ENCODE data around the gene ELAC1. TPM values are rescaled to one million over a fixed set of nuclear protein-coding genes. Genes with fewer than 3 reads are reported as not detected.
A peak's percentile ranks its signal among the peaks of the same experiment; 100 is the strongest.
"Not testable (repeated sequence)": the region's sequence is repeated elsewhere in the genome, so short reads cannot be mapped to it uniquely, and the experiment has no call there.

ELAC1 gene
- total RNA-seq, 1 experiment from 2014 or later = 5.6 TPM

DNA sequence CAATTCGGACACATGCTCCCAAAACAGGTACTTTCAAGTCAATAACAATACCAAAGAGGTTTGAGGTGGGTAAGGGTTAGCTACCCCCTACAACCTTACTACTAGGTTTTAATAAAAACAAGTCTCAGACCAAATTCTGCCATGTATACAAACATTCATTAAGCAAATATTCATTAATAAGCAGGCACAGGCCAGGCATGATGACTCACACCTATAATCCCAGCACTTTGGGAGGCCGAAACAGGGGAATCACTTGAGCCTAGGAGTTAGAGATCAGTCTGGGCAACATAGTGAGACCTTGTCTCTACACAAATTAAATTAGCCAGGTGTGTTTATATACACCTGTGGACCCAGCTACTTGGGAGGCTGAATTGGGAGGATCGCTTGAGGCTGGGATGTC is 11.7 kb upstream of the ELAC1 start:
- no peak for DNase-seq (ENCODE audit: low read depth, low spot score)
- in situ Hi-C loops (cut with HindIII; ENCODE audit: low pct_unique_long_range_greater_than_20kb, low sequenced_read_pairs) = no loop called here

DNA sequence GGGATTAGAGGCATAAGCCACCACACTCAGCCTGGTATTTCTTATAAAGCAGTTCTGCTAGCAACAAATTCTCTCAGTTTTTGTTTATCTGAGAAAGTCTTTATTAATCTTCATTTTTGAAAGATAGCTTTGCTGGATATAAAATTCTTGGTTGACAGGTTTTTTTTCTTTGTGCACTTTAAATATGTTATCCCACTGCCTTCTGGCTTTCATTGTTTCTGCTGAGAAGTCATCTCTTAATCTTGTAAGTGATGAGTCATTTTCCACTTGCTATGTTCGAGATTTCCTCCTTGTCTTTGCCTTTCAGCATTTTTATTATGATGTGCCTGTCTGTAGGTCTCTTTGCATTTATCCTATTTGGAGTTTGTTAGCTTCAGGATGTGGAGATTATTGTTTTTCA is 5.9 kb upstream of the ELAC1 start:
- in situ Hi-C loops (cut with HindIII; ENCODE audit: low pct_unique_long_range_greater_than_20kb, low sequenced_read_pairs) = no loop called here
- DNase-seq (ENCODE audit: low read depth, low spot score) = no peak

DNA sequence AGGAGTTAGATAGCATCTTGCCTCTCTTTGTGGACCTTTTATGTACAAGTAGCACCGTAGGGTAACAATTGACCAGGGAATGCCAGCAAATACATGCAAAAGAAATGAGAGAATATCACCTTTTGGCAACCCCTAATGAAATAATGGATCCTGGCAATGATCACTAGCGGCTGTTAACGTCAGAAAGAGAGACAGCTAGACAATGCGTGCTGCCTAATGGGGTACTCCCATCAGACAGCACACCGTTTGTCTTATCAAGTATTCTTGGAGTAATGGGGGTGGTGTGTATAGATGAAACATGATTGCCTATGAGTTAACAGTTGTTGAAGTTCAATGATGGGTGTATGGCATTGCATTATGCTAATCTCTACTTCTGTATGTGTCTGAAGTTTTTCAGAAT is 1.6 kb downstream of the ELAC1 start:
- in situ Hi-C loops (cut with HindIII; ENCODE audit: low pct_unique_long_range_greater_than_20kb, low sequenced_read_pairs) = no loop called here
- no peak for DNase-seq (ENCODE audit: low read depth, low spot score)

DNA sequence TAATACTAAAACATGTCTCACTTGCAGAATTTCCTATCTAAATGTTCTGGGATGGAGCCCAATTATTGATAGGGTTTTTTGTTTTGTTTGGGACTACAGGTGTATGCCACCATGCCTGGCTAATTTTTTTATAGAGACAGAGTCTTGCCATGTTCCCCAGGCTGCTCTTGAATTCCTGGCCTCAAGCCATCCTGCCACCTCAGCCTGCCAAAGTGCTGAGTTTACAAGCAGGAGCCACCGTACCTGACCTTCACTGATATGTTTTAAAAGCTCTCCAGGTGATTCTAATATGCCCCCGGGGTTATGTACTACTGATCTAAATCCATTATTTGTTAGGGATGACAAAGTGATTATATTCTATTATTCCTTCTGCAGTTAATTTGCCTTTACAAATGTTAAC is 2.2 kb downstream of the ELAC1 start:
- no peak for DNase-seq (ENCODE audit: low read depth, low spot score)
- in situ Hi-C loops (cut with HindIII; ENCODE audit: low pct_unique_long_range_greater_than_20kb, low sequenced_read_pairs) = no loop called here

DNA sequence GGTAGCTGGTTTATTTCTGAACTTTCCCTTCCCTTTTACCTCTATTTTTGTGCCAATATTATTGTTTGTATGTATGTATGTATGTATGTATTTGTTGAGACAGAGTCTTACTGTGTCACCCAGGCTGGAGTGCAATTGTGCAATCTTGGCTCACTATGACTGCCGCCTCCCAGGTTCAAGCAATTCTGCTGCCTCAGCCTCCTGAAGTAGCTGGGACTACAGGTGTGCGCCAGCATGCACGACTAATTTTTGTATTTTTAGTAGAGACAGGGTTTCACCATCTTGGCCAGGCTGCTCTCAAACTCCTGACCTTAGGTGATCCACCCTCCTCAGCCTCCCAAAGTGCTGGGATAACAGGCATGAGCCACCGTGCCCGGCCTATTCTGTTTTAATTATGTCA is 4.6 kb downstream of the ELAC1 start:
- DNase-seq (ENCODE audit: low read depth, low spot score); in situ Hi-C loops (cut with HindIII; ENCODE audit: low pct_unique_long_range_greater_than_20kb, low sequenced_read_pairs): not testable (repeated sequence)

DNA sequence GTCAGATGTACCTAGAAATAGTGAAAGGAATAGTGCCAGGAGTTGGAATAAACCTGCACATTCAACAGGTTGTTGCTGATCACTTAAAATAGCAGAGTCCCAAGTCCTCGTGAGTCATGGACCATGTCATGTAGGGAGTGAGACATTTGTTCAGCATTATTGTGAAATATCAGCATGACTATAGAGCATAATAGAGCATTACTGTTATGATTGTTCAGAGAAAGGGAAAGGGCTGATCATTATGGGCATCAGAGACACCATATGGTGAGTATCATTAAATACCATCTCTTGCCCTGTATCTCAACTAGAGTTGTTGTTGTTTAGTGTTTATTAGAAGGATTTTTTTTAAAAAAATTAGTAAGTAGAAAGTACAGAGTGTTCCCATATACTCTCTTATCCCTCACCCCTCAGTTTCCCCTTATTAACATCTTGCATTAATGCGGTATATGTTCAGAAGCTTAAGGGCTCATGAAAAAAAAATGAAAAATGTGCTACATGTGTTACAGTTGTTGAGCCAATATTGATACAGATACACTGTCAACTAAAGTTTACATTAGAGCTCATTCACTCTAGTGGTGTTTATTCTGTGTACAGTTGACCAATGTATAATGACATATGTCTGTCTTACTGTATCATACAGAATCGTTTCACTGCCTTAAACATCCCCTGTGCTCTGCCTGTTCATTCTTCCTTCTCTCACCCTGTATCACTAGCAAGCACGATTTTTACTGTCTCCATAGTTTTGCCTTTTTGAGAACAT is 5.7 kb downstream of the ELAC1 start:
- in situ Hi-C loops (cut with HindIII; ENCODE audit: low pct_unique_long_range_greater_than_20kb, low sequenced_read_pairs) = no loop called here
- peak; percentile 24 for DNase-seq (ENCODE audit: low read depth, low spot score)

DNA sequence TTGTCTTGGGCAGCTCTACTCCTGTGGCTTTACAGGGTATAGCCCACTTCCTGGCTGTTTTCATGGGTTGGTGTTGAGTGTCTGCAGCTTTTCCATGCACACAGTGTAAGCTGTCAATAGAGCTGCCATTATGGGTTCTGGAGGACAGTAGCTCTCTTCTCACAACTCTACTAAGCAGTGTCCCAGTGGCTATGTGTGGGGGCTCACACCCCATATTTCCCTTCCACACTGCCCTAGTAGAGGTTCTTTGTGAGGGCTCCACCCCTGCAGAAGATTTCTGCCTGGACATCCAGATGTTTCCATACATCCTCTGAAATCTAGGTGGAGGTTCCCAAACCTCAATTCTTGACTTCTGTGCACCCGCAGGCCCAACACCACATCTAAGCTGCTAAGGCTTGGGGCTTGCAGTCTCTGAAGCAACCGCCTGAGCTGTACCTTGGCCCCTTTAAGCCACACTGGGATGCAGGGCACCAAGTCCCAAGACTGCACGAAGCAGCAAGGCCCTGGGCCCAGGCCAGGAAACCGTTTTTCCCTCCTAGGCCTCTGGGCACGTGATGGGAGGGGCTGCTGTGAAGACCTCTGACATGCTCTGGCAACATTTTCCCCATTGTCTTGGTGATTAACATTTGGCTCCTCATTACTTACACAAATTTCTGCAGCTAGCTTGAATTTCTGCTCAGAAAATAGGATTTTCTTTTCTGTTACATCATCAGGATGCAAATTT is 9.4 kb downstream of the ELAC1 start:
- DNase-seq (ENCODE audit: low read depth, low spot score) = no peak

DNA sequence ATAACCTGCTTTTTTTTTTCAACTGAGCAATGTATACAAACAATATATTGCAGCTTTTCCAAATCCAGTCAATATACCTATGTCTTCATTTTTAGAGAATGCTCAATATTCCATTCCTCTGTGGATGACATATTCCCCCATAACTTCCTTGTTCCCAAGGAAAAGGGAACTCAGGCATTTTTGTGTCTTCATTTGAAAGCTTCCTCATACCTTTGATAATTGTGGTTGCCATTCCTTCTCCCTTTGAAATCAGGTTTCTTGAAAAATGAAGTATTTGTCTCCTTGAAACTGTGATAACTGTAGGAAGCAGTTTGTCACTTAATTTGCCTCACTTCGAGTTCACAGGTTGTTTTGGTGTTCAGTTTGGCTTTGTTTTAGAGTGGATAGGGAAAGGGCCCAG is 13.5 kb downstream of the ELAC1 start:
- no peak for DNase-seq (ENCODE audit: low read depth, low spot score)
- in situ Hi-C loops (cut with HindIII; ENCODE audit: low pct_unique_long_range_greater_than_20kb, low sequenced_read_pairs) = no loop called here

More for the DNA sequence above, 9.4 kb downstream of the ELAC1 start:
- in situ Hi-C loops (cut with HindIII; ENCODE audit: low pct_unique_long_range_greater_than_20kb, low sequenced_read_pairs) = no loop called here

DNA sequence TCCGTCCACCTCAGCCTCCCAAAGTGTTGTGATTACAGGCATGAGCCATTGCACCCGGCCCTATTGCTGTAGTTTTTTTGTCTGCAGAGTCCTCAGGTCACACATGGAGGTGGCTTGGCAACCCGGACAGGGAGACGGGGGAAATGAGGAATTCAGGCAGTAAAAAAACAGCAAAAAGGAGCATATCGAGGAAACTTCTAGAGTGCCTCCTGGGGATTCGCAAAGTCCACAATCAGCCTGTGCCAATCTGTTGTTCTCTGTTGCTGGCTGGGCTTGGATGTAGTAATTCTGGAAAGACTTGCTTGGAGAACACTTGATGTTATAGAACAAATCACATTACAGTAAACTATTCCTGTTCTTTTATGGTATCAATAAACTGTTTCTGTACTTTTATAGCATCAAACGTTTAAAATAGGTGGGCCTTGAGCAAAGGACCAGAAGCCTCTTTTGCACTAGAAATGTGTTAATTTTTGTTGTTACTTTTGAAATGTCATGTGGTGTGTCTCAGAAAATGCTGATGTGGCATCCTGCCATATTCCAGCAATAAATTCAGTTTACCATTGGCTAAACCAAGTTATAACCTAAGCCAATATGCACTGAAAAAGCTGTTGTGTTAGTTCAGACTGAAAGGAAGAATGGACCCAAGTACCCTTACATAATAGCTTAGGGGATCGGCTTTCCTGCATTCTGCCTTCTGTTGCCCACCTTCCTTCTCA is 14.4 kb downstream of the ELAC1 start:
- DNase-seq (ENCODE audit: low read depth, low spot score) = no peak
- in situ Hi-C loops (cut with HindIII; ENCODE audit: low pct_unique_long_range_greater_than_20kb, low sequenced_read_pairs) = no loop called here

DNA sequence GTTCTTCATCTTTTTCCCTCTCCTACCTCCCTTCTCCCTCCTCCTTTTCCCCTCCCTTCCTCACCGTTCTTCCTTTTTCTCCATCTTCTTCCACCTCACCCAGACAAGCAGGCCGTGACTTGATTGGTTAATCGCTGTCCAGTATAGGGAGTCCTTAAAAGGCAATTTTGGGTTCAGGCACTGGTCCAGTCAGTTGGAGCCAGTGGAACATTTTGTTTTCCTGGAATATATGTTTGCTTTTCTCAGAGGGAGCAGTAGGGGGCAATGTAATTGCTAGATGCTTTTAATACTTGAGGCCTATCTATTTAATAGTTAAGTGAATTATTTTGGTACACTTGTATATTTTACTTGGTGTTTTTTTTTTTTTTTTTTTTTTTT is 15.0 kb downstream of the ELAC1 start:
- peak; percentile 29 for DNase-seq (ENCODE audit: low read depth, low spot score)
- in situ Hi-C loops (cut with HindIII; ENCODE audit: low pct_unique_long_range_greater_than_20kb, low sequenced_read_pairs) = no loop called here

DNA sequence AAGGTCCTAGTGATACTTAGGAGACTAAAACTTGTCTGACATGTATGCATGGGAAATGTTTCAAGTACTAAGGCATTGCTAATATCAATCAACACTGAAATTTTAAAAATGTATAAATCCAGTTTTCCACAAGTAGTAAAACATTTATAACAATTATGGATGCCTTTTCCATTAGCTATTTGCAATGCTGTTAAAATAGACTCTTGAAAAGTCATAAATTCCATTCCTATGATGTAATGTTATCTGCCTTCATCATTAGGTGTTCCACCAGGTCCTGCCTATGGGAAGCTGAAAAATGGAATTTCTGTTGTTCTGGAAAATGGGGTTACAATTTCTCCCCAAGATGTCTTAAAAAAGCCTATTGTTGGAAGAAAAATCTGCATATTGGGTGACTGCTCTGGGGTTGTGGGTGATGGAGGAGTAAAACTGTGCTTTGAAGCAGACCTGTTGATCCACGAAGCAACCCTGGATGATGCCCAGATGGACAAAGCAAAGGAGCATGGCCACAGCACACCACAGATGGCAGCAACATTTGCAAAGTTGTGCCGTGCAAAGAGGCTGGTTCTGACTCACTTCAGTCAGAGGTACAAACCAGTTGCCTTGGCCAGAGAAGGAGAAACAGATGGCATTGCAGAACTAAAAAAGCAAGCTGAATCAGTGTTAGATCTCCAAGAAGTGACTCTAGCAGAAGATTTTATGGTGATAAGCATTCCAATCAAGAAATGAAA is 18.7 kb downstream of the ELAC1 start:
- DNase-seq (ENCODE audit: low read depth, low spot score) = no peak
- in situ Hi-C loops (cut with HindIII; ENCODE audit: low pct_unique_long_range_greater_than_20kb, low sequenced_read_pairs) = no loop called here

DNA sequence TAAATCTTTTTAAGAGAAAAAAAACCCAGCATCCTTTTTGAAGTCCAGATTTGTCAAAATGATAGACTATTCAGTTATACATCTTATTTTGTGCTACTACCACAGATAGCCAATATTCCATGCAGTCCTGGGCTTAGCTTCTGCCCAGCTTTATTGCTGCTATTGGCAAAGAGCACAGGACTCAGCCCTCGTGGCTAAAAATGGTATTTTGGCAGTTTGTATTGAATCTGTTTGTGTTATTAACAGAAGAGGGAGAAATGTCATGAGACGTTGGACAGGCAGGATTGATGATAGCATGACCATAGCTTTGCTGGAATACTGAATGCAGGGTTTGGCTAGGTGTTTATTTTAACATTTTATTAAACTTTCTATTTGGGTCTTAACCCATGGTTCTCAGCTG is 19.4 kb downstream of the ELAC1 start:
- DNase-seq (ENCODE audit: low read depth, low spot score) = peak; percentile 5
- in situ Hi-C loops (cut with HindIII; ENCODE audit: low pct_unique_long_range_greater_than_20kb, low sequenced_read_pairs) = no loop called here

DNA sequence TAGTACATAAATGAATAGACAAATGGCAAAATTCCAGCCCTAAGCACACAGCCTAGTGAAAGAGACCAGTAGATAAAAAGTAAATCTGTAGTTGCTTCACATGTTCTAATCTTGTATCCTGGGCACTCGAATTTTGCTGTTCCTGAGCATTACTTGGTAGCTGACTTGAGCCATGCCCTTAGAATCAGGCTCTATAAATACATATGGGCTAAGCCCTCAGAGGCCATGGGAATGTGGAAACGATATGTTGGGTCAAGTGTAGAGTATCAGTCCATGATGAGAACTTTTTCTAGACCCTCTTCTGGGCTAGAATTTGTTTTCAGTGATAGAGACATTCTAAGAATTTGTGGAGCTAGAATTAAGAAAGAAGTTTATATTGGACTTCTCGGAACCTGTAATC is 21.9 kb downstream of the ELAC1 start:
- in situ Hi-C loops (cut with HindIII; ENCODE audit: low pct_unique_long_range_greater_than_20kb, low sequenced_read_pairs) = no loop called here
- no peak for DNase-seq (ENCODE audit: low read depth, low spot score)

DNA sequence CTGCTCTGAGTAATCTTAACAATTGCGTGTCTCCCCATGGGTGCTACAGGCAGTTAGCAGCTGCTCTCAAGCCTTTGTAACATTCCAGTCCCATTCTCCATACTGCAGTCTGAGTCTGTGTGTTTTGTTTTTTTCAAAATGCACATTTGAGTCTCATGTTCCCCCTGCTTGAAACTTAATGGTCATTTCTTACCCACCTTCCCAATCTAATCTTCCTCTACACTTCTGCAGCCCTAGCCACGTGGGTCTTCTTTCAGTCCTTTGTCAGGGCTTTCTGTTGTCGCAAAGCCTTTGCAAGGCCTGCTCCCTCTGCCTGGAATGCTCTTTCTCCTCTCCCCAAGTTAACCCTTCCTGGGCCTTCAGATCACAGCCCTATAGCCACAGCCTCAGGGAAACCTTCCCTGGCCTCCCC is 24.5 kb downstream of the ELAC1 start:
- in situ Hi-C loops (cut with HindIII; ENCODE audit: low pct_unique_long_range_greater_than_20kb, low sequenced_read_pairs) = no loop called here
- no peak for DNase-seq (ENCODE audit: low read depth, low spot score)

DNA sequence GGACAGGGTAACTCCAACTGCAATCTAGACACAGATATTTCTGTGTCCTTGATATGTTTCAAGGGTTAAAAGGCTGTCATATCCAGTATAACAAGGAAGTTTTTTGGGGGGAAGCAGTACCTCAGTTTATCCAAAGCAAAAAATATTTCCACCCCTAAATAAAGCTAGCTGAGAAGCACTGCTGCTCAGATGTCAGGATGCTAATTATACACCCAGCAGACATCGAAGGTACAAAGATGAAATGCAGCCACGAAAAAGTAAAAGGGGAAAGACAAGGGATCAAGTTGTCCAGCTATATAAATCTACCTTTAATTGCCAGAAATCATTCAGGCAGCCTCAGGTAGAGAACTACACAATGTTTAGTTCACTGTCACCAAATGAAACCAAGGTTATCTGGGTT is 26.2 kb downstream of the ELAC1 start:
- in situ Hi-C loops (cut with HindIII; ENCODE audit: low pct_unique_long_range_greater_than_20kb, low sequenced_read_pairs) = no loop called here

DNA sequence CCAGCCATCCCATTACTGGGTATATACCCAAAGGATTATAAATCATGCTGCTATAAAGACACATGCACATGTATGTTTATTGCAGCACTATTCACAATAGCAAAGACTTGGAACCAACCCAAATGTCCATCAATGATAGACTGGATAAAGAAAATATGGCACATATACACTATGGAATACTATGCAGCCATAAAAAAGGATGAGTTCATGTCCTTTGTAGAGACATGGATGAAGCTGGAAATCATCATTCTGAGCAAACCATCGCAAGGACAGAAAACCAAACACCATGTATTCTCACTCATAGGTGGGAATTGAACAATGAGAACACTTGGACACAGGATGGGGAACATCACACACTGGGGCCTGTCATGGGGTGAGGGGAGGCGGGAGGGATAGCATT is 35.3 kb downstream of the ELAC1 start:
- in situ Hi-C loops (cut with HindIII; ENCODE audit: low pct_unique_long_range_greater_than_20kb, low sequenced_read_pairs); DNase-seq (ENCODE audit: low read depth, low spot score): not testable (repeated sequence)

More for the DNA sequence above, 26.2 kb downstream of the ELAC1 start:
- no peak for DNase-seq (ENCODE audit: low read depth, low spot score)

DNA sequence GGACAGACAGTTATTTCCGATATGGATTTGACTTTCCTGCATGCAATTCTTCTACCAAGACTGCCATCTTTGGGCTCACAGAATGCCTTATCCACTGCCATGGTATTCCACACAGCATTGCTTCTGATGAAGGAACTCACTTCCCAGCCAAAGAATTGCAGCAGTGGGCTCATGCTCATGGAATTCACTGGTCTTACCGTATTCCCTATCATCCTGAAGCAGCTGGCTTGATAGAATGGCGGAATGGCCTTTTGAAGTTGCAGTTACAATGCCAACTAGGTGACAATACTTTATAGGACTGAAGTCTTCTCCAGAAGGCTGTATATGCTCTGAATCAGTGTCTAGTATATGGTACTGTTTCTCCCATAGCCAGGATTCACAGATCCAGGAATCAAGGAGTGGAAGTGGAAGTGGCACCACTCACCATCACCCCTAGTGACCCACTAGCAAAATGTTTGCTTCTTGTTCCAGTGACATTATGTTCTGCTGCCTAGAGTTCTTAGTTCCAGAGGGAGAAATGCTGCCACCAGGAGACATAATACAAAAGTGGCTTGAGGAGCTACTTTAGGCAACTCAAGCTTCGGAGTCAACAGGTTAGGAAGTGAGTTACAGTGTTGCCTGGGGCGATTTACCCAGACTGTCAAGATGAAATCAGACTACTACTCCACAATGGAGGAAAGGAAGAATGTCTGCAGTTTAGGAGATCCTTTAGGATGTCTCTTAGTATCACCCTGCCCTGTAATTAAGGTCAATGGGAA is 38.4 kb downstream of the ELAC1 start:
- DNase-seq (ENCODE audit: low read depth, low spot score) = no peak

More for the DNA sequence above, 38.4 kb downstream of the ELAC1 start:
- in situ Hi-C loops (cut with HindIII; ENCODE audit: low pct_unique_long_range_greater_than_20kb, low sequenced_read_pairs) = no loop called here

Data from SK-MEL-5 (cell line).